Activated naive CD8-positive, alpha-beta T cell treated with anti-CD3 and anti-CD28 coated beads, Interleukin-2, amount 50 U/mL, for 16 hours (primary cell): Measurements from ENCODE around the gene TTC9B.

ENCODE experiments used
- DNase-seq: peaks from one replicate; pipeline ENCODE4 v3.0.0-alpha.2; 2020; ENCODE audit warnings: low read depth, low spot score

Gene TTC9B

GRCh38 chr19:40217934-40218890 lies at the start of gene TTC9B:
TTC9B (minus strand) TSS chr19:40218384; CDS start chr19:40218381, 3 bp downstream.
- DNase-seq = no peak

- DNase-seq = no peak
Measured at GRCh38 chr19:40267601-40267997, 49.4 kb upstream of the TTC9B start.

- no peak for DNase-seq
Measured at GRCh38 chr19:40266912-40267600, 48.9 kb upstream of the TTC9B start.

GRCh38 chr19:40266119-40266518 lies 47.9 kb upstream of the TTC9B start:
- DNase-seq = no peak

GRCh38 chr19:40265763-40266099 lies 47.5 kb upstream of the TTC9B start:
- DNase-seq = no peak

- DNase-seq = no peak
Measured at GRCh38 chr19:40265055-40265762, 47.0 kb upstream of the TTC9B start.

- DNase-seq = no peak
Measured at GRCh38 chr19:40264314-40265054, 46.3 kb upstream of the TTC9B start.

- DNase-seq = no peak
Measured at GRCh38 chr19:40263440-40264313, 45.5 kb upstream of the TTC9B start.

GRCh38 chr19:40262422-40262821 lies 44.2 kb upstream of the TTC9B start:
- no peak for DNase-seq

GRCh38 chr19:40261631-40262030 lies 43.4 kb upstream of the TTC9B start:
- no peak for DNase-seq

- no peak for DNase-seq
Measured at GRCh38 chr19:40257096-40257517, 38.9 kb upstream of the TTC9B start.

- no peak for DNase-seq
Measured at GRCh38 chr19:40256512-40256911, 38.3 kb upstream of the TTC9B start.

GRCh38 chr19:40255619-40256166 lies 37.5 kb upstream of the TTC9B start:
- no peak for DNase-seq

- DNase-seq = no peak
Measured at GRCh38 chr19:40254714-40255418, 36.7 kb upstream of the TTC9B start.

GRCh38 chr19:40253611-40254092 lies 35.5 kb upstream of the TTC9B start:
- DNase-seq = no peak

GRCh38 chr19:40252395-40252794 lies 34.2 kb upstream of the TTC9B start:
- DNase-seq = no peak

GRCh38 chr19:40251991-40252390 lies 33.8 kb upstream of the TTC9B start:
- no peak for DNase-seq

- DNase-seq = no peak
Measured at GRCh38 chr19:40251244-40251643, 33.1 kb upstream of the TTC9B start.

GRCh38 chr19:40249781-40250180 lies 31.6 kb upstream of the TTC9B start:
- DNase-seq = no peak
